HG02973 (cell line): ENCODE measurements around the gene AP1B1.
A peak's percentile ranks its signal among the peaks of the same experiment; 100 is the strongest.
"Not testable (repeated sequence)": the region's sequence is repeated elsewhere in the genome, so short reads cannot be mapped to it uniquely, and the experiment has no call there.

Experiments used
- ATAC-seq: cut with Tn5 transposase; IDR thresholded peaks from one replicate; pipeline ENCODE4 v1.9.1; 2021; ENCODE audit warnings: moderate library complexity; ENCODE audit not compliant: unreplicated experiment

Gene AP1B1

GRCh38 chr22:29387921-29388758 is at the start of gene AP1B1:
AP1B1 (minus strand) TSS chr22:29388570; CDS start chr22:29367243, 21,327 bp downstream.
- peak; percentile 70 for ATAC-seq

GRCh38 chr22:29435236-29436136 is 47.1 kb upstream of the AP1B1 start:
- ATAC-seq = no peak

- no peak for ATAC-seq
These were observed 45.9 kb upstream of the AP1B1 start for GRCh38 chr22:29434288-29434687.

GRCh38 chr22:29433856-29434255 is 45.5 kb upstream of the AP1B1 start:
- ATAC-seq = no peak

GRCh38 chr22:29431986-29432385 is 43.6 kb upstream of the AP1B1 start:
- no peak for ATAC-seq

- ATAC-seq = no peak
These were observed 38.9 kb upstream of the AP1B1 start for GRCh38 chr22:29427176-29427760.

GRCh38 chr22:29426476-29426875 is 38.1 kb upstream of the AP1B1 start:
- ATAC-seq = no peak

- ATAC-seq = not testable (repeated sequence)
These were observed 30.3 kb upstream of the AP1B1 start for GRCh38 chr22:29418704-29419103.

GRCh38 chr22:29414951-29415591 is 26.7 kb upstream of the AP1B1 start:
- not testable (repeated sequence) for ATAC-seq

GRCh38 chr22:29412772-29413171 is 24.4 kb upstream of the AP1B1 start:
- not testable (repeated sequence) for ATAC-seq

- peak; percentile 47 for ATAC-seq
These were observed 23.3 kb upstream of the AP1B1 start for GRCh38 chr22:29411569-29412211.

- ATAC-seq = no peak
These were observed 20.6 kb upstream of the AP1B1 start for GRCh38 chr22:29408940-29409339.

- not testable (repeated sequence) for ATAC-seq
These were observed 13.2 kb upstream of the AP1B1 start for GRCh38 chr22:29401538-29401937.

GRCh38 chr22:29400576-29400975 is 12.2 kb upstream of the AP1B1 start:
- no peak for ATAC-seq

- no peak for ATAC-seq
These were observed 9.4 kb upstream of the AP1B1 start for GRCh38 chr22:29397791-29398190.

- ATAC-seq = no peak
These were observed 7.8 kb upstream of the AP1B1 start for GRCh38 chr22:29396126-29396525.

- ATAC-seq = no peak
These were observed 6.7 kb upstream of the AP1B1 start for GRCh38 chr22:29394931-29395581.

GRCh38 chr22:29393019-29393608 is 4.7 kb upstream of the AP1B1 start:
- ATAC-seq = no peak

GRCh38 chr22:29391546-29391945 is 3.2 kb upstream of the AP1B1 start:
- ATAC-seq = no peak
